Fibroblast of skin of scalp (primary cell): Measurements from ENCODE around the gene SULT1C4.
"Not testable (repeated sequence)": the region's sequence is repeated elsewhere in the genome, so short reads cannot be mapped to it uniquely, and the experiment has no call there.

ENCODE experiments used
- DNase-seq: peaks from one replicate; pipeline ENCODE4 v3.0.0-alpha.2; 2013

The SULT1C4 gene

GRCh38 chr2:108414256-108414876 is 36.6 kb downstream of the SULT1C4 start:
- no peak for DNase-seq

DNA sequence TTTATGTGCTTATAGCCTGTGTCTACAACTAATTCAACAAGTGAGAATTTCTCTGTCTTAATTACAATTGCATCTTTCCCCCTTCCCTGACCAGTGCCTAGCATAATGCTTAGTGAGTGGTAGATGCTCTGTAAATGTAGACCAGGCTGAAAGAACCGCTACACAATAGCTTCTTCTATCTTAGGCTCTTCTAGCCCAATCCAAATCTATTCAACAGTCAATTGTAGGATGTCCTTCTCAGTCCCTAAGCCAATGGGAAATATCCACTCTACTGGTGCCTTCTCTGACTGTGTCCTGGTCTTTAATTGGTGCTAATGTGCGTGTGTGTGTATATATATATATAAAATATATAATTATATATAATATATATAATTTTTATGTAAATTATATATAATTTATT is 37.2 kb downstream of the SULT1C4 start:
- no peak for DNase-seq

- no peak for DNase-seq
Observed at GRCh38 chr2:108417254-108417653, 39.5 kb downstream of the SULT1C4 start.

DNA sequence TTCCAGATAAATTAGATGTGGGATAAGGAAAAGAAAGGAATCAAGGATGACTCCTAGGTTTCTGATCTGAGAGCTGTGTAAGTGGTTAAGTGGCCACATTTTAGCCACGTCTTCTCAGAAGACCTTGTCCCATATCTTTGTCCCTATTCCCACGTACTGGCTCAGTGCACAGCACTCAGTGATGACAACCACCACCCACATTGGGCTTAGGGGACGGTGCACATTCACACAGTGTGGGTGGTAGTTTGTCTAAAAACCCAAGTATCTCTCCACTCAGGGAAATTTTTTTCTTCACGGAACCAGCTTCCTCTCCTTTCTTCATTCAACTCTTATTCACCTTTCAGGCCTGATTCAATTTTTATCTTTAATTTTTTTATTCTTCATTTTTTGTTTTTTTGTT is 40.7 kb downstream of the SULT1C4 start:
- no peak for DNase-seq

DNA sequence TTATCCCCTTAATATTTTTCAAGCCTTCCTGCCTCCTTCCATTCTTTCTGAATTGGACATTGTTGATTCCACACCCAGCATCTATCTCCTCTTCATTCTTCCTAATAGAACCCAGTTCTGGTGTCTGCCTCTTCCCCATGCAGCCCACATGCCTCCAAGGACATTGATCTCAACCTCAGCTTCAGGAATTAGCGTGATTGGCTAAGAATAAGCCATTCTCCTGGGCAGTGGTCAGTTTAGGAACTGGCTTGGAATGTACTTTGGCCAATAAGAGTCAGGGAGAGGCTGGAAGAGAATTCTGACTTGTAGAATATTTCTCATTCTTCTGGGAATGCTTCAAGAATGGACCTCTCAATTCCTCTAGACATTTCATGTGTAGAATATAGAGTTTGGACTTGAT is 45.3 kb downstream of the SULT1C4 start:
- no peak for DNase-seq

DNA sequence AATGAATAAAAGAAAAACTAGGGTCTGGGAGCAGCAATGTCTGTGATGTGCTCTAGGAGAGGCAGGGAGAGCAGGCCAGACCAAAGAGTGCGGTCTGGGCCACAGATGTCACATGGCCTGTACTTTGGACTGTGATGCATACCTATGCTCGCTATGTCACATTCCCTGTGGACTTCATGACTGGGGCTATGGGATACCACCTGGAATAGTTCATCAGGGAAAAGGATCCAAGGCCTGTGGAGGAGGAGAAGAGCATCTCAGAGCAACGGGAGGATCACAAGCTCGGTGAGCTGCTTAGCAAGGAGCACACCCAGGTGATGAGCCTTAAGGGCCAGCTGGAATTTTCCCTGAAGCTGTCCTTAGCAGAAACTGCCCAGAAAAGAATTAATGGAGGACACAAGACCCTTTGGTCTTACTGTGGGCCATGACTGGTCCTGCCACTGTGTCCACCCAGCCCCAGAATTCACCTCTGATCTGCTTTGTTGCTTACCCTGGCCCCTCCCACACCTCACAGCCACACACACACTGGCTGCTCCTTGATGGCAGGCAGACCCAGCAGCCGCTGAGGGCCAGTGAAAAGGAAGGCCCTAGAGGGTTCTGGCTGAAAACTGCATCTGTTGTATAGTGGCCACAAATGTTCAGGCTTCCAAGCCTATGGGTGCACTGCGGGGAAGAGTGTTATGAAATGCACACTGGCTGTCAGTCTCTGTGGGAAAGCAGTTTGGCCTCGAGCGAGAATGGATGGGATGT is 45.9 kb downstream of the SULT1C4 start:
- DNase-seq: no peak

GRCh38 chr2:108428286-108429009 is 50.7 kb downstream of the SULT1C4 start:
- DNase-seq: no peak

DNA sequence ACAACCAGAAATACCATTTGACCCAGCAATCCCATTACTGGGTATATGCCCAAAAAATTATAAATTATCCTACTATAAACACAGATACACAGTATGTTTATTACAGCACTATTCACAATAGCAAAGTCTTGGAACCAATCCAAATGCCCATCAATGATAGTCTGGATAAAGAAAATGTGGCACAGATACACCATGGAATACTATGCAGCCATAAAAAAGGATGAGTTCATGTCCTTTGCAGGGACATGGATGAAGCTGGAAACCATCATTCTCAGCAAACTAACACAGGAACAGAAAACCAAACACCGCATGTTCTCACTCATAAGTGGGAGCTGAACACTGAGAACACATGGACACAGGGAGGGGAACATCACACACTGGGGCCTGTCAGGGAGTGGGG is 57.8 kb downstream of the SULT1C4 start:
- DNase-seq: not testable (repeated sequence)

- no peak for DNase-seq
Observed at GRCh38 chr2:108436976-108437375, 59.2 kb downstream of the SULT1C4 start.
